HepG2 (cell line): Measurements from ENCODE around the gene ZNF326. TPM values are rescaled to one million over a fixed set of nuclear protein-coding genes. Genes with fewer than 3 reads are reported as not detected.
A peak's percentile ranks its signal among the peaks of the same experiment; 100 is the strongest.

Experiments
- ATAC-seq: fragments of 200-7000 bp; cut with Tn5 transposase; 3 replicates; pipeline ENCODE4 v1.9.1; 2020; ENCODE audit warnings: mild to moderate bottlenecking, moderate library complexity
- BruUV-seq: library from RNA; stranded (reverse); fragments of 400-500 nt; replicated peaks from 2 replicates; lab custom pipeline; 2021; lab: Mats Ljungman, UMichigan
- CTCF ChIA-PET: fragments of 300-600 bp; formaldehyde crosslinking; extraction: SDS; loops from one replicate; lab custom pipeline; 2021; ENCODE audit warnings: low total read pairs, inconsistent platforms, low intra/inter-chr PET ratio; lab: Yijun Ruan, JAX
- POLR2A ChIA-PET: fragments of 350-600 bp; sonication (Branson Sonifier 250); formaldehyde crosslinking; loops from one replicate; lab custom pipeline; 2020; ENCODE audit warnings: antibody characterized with exemption, inconsistent platforms; lab: Yijun Ruan, JAX
- DNase-seq: peaks from one replicate; pipeline ENCODE4 v3.0.0-alpha.2; 2015; ENCODE audit warnings: low spot score
- FAIRE-seq: peaks from 3 replicates; lab custom pipeline; 2011; peaks lifted over from hg19 to GRCh38; lab: Jason Lieb, UNC
- H2AFZ ChIP-seq: one replicate; pipeline ENCODE4 v1.6.1; 2011; ENCODE audit warnings: low read length, inconsistent platforms
- H3K27ac ChIP-seq: fragments of 300-600 bp; 3 replicates; pipeline ENCODE4 v1.8.0; 2011; ENCODE audit warnings: mixed run types, mild to moderate bottlenecking, mixed read lengths, low read length, inconsistent platforms; ENCODE audit not compliant: insufficient read depth; ENCODE audit errors: extremely low read length
- H3K27me3 ChIP-seq, 2 experiments: fragments of 200-600 bp in 1 of 2; 2 replicates in 1 of 2; 3 replicates in 1 of 2; pipeline versions ENCODE4 v1.6.0 to v1.8.0; 2011; ENCODE audit warnings: low read length in 2 of 2, mild to moderate bottlenecking in 2 of 2, moderate library complexity in 2 of 2, inconsistent platforms in 1 of 2; ENCODE audit not compliant: insufficient read depth in 2 of 2, control insufficient read depth in 1 of 2
- H3K36me3 ChIP-seq, 2 experiments: fragments of 200-600 bp in 1 of 2; replicated peaks in 1 of 2; 2 replicates in 1 of 2; 3 replicates in 1 of 2; pipeline versions ENCODE4 v1.5.1 to v1.8.0; 2011; ENCODE audit warnings: low read length in 2 of 2, inconsistent platforms in 1 of 2; ENCODE audit not compliant: insufficient read depth in 2 of 2, control insufficient read depth in 1 of 2
- H3K4me1 ChIP-seq: 2 replicates; pipeline ENCODE4 v1.5.1; 2012; ENCODE audit warnings: low read length, inconsistent platforms; ENCODE audit not compliant: insufficient read depth
- H3K4me2 ChIP-seq: 2 replicates; pipeline ENCODE4 v1.6.0; 2011; ENCODE audit warnings: low read depth, low read length, inconsistent platforms
- H3K4me3 ChIP-seq, 3 experiments: fragments of 200-600 bp in 1 of 3; sonication (generic), shearing (Covaris generic) in 1 of 3; replicated peaks in 1 of 3; 2 replicates each; pipeline ENCODE4 v1.5.1; 2011 to 2016; ENCODE audit warnings: low read length in 3 of 3, inconsistent platforms in 2 of 3, low read depth in 2 of 3, mild to moderate bottlenecking in 2 of 3, control low read depth in 1 of 3, mixed read lengths in 1 of 3; ENCODE audit not compliant: insufficient read depth in 1 of 3
- H3K79me2 ChIP-seq: one replicate; pipeline ENCODE4 v1.6.1; 2011; ENCODE audit warnings: low read length, inconsistent platforms; ENCODE audit not compliant: insufficient read depth
- H3K9ac ChIP-seq: 2 replicates; pipeline ENCODE4 v1.6.0; 2011; ENCODE audit warnings: mild to moderate bottlenecking, low read depth, low read length, inconsistent platforms; ENCODE audit not compliant: insufficient read depth
- H3K9me3 ChIP-seq: 2 replicates; pipeline ENCODE4 v1.5.1; 2012; ENCODE audit warnings: mild to moderate bottlenecking, low read length
- H4K20me1 ChIP-seq: 2 replicates; pipeline ENCODE4 v1.6.0; 2011; ENCODE audit warnings: inconsistent platforms, mild to moderate bottlenecking, low read length, moderate library complexity; ENCODE audit not compliant: insufficient read depth
- ARNT2 ChIP-seq: sonication (generic); formaldehyde crosslinking; IDR thresholded peaks from 2 replicates; pipeline ENCODE4 v1.8.0; 2022; ENCODE audit warnings: mild to moderate bottlenecking, low read depth, missing genetic modification reagents, moderate library complexity
- CREB1 ChIP-seq, 2 experiments: fragments of 450-650 bp in 1 of 2; IDR thresholded peaks; 2 replicates each; pipeline ENCODE4 v1.6.1; 2016 to 2017; ENCODE audit warnings: control low read depth in 1 of 2, mild to moderate bottlenecking in 1 of 2, missing compliant biosample characterization in 1 of 2, missing genetic modification characterization in 1 of 2
- GMEB1 ChIP-seq: sonication (generic); formaldehyde crosslinking; IDR thresholded peaks from 2 replicates; pipeline ENCODE4 v1.5.1; 2020; ENCODE audit warnings: missing genetic modification reagents, mild to moderate bottlenecking, borderline replicate concordance
- KDM5A ChIP-seq: fragments of 200-600 bp; sonication (generic); IDR thresholded peaks from 2 replicates; pipeline ENCODE4 v1.7.0; 2018; ENCODE audit warnings: antibody characterized with exemption, mild to moderate bottlenecking, low read length, borderline replicate concordance
- KDM5B ChIP-seq: sonication (generic); formaldehyde crosslinking; IDR thresholded peaks from 2 replicates; pipeline ENCODE4 v1.4.0; 2020; ENCODE audit warnings: missing genetic modification reagents, mild to moderate bottlenecking, borderline replicate concordance
- KLF16 ChIP-seq, 2 experiments: sonication (generic) in 1 of 2; formaldehyde crosslinking in 1 of 2; IDR thresholded peaks; 2 replicates each; pipeline versions ENCODE4 v1.6.1 to v1.8.0; 2016 to 2023; ENCODE audit warnings: missing genetic modification reagents in 2 of 2, missing compliant biosample characterization in 1 of 2
- MEIS2 ChIP-seq: sonication (generic); formaldehyde crosslinking; IDR thresholded peaks from 2 replicates; pipeline ENCODE4 v1.9.0; 2021; ENCODE audit warnings: mild to moderate bottlenecking, missing genetic modification reagents
- NR2C2 ChIP-seq: sonication (generic); formaldehyde crosslinking; IDR thresholded peaks from 2 replicates; pipeline ENCODE4 v1.4.0; 2020; ENCODE audit warnings: missing genetic modification reagents, mild to moderate bottlenecking, moderate library complexity, borderline replicate concordance
- SRF ChIP-seq: IDR thresholded peaks from 2 replicates; pipeline ENCODE4 v1.6.1; 2011; ENCODE audit warnings: mild to moderate bottlenecking, low read depth, low read length, moderate library complexity
- ZKSCAN1 ChIP-seq: fragments of 150-350 bp; IDR thresholded peaks from 2 replicates; pipeline ENCODE4 v1.6.1; 2014; ENCODE audit warnings: low read length
- ZNF556 ChIP-seq: sonication (generic); formaldehyde crosslinking; IDR thresholded peaks from 2 replicates; pipeline ENCODE4 v1.4.0; 2020; ENCODE audit warnings: mild to moderate bottlenecking, missing genetic modification reagents, borderline replicate concordance
- ZNF83 ChIP-seq: sonication (generic); formaldehyde crosslinking; IDR thresholded peaks from 2 replicates; pipeline ENCODE4 v1.4.0; 2020; ENCODE audit warnings: missing genetic modification reagents, mild to moderate bottlenecking, borderline replicate concordance
- WGBS: methylation state at CpG from one replicate; pipeline ENCODE4 v1.1.6; 2017; ENCODE audit warnings: low lambda C conversion rate; 5-methylcytosine and 5-hydroxymethylcytosine counted together
- in situ Hi-C: cut with HindIII; loops from 2 replicates; pipeline ENCODE4 v1.10.0; 2017; ENCODE audit warnings: low pct_unique_long_range_greater_than_20kb; ENCODE audit not compliant: extremely low pct_ligation_motif_present
- intact Hi-C: fragments of 100-400 bp; cut with micrococcal nuclease; formaldehyde crosslinking; loops from one replicate; pipeline ENCODE4 v1.10.0; 2022; ENCODE audit not compliant: unreplicated experiment
- polyA plus RNA-seq, 8 experiments: library from polyadenylated mRNA; depleted of rRNA in 3 of 8; stranded (reverse) in 7 of 8; unstranded in 1 of 8; fragments of >200 nt; fragmentation: Illumina TruSeq in 4 of 8; extraction: Trizol in 4 of 8; gene quantifications; 2 replicates each; pipeline versions ENCODE4 v1.2.1 to v1.2.3, GENCODE V29; 2011 to 2016; ENCODE audit warnings: low read depth in 4 of 8, missing spikeins in 1 of 8, mixed read lengths in 1 of 8; ENCODE audit not compliant: insufficient read depth in 1 of 8
- total RNA-seq, 5 experiments: library from RNA; depleted of rRNA; stranded (reverse); fragments of >200 nt; fragmentation: Illumina TruSeq; extraction: Trizol; gene quantifications; 2 replicates each; pipeline ENCODE4 v1.2.3, GENCODE V29; 2016; ENCODE audit warnings: low read depth in 1 of 5

Gene ZNF326
- total and polyA plus RNA-seq, 2 of the 13 experiments (the other 11 are each of a cell fraction or from before 2014, with no cell fraction given): 6.3 to 16.4 TPM

GRCh38 chr1:89951766-89952604, 42.9 kb upstream of the ZNF326 start (continued):
- TF ChIP-seq KLF16 (CRISPR knock-in tag; IDR thresholded peaks at IDR 0.05) (no peak), ZKSCAN1 (no peak), ARNT2 (no peak), MEIS2 (CRISPR knock-in tag) (no peak), ZNF556 (no peak), NR2C2 (no peak), KDM5A (no peak), GMEB1 (no peak), ZNF83 (CRISPR knock-in tag) (no peak), KDM5B (CRISPR knock-in tag) (no peak)

GRCh38 chr1:89952605-89953130, 42.2 kb upstream of the ZNF326 start:
- Histone ChIP-seq H3K4me1 (peaks cover 85% of the 10 kb centered on the region), H3K4me3 (no peak overlapping the region), H3K27ac (no peak overlapping the region), H4K20me1 (no peaks in the 10 kb centered on the region), H3K36me3 (no peaks in the 10 kb centered on the region), H3K9ac (no peak overlapping the region), H3K79me2 (no peaks in the 10 kb centered on the region), H3K4me2 (no peak overlapping the region), H3K9me3 (no peaks in the 10 kb centered on the region), H3K27me3 (no peaks in the 10 kb centered on the region), H2AFZ (no peak overlapping the region)
- ATAC-seq (no peak), FAIRE-seq (no peak), DNase-seq (no peak)
- no TSS peak for BruUV-seq
- in situ Hi-C loops: no loop called here
- no peak for TF ChIP-seq SRF
- no peak for TF ChIP-seq CREB1 (IDR thresholded peaks at IDR 0.05)
- TF ChIP-seq CREB1 (CRISPR knock-in tag; IDR thresholded peaks at IDR 0.05): 0 out of 2 replicates have a peak, but pooled peaks have one; percentile 46
- intact Hi-C loops: loop anchor here (10.0 kb wide), 1 partner anchor 148 kb away; no protein-coding TSS in a partner anchor
- CTCF ChIA-PET: interaction anchor here (1.2 kb wide), 1 partner anchor 148 kb away, joined by 5 read pairs; no protein-coding TSS in a partner anchor
- WGBS: 93% methylated on average over 2 of the region's 2 CpGs
- POLR2A ChIA-PET: no interaction called here
